NCI-H510A (cell line): ENCODE results near the gene ENTR1.

Experiments
- DNase-seq: peaks from one replicate; lab custom pipeline; 2025; lab: John Stamatoyannopoulos, UW

The ENTR1 gene

GRCh38 chr9:136361047-136361753, 49.2 kb downstream of the ENTR1 start:
- no peak for DNase-seq

- no peak for DNase-seq
Measured at GRCh38 chr9:136359774-136360718, 50.4 kb downstream of the ENTR1 start.

GRCh38 chr9:136358888-136359287, 51.5 kb downstream of the ENTR1 start:
- DNase-seq = no peak

- no peak for DNase-seq
Measured at GRCh38 chr9:136358016-136358415, 52.4 kb downstream of the ENTR1 start.

GRCh38 chr9:136357202-136357725, 53.1 kb downstream of the ENTR1 start:
- no peak for DNase-seq

GRCh38 chr9:136355616-136356557, 54.5 kb downstream of the ENTR1 start:
- DNase-seq = no peak

- DNase-seq = no peak
Measured at GRCh38 chr9:136354592-136355085, 55.8 kb downstream of the ENTR1 start.

- no peak for DNase-seq
Measured at GRCh38 chr9:136353757-136354488, 56.5 kb downstream of the ENTR1 start.

- DNase-seq = no peak
Measured at GRCh38 chr9:136353088-136353487, 57.3 kb downstream of the ENTR1 start.

- no peak for DNase-seq
Measured at GRCh38 chr9:136352682-136353081, 57.7 kb downstream of the ENTR1 start.
